ENCODE data around the gene MPHOSPH6.

Gene MPHOSPH6

GRCh38 chr16:82190386-82190785 is 20.4 kb upstream of the MPHOSPH6 start:
- no peak for DNase-seq
- WGBS (ENCODE audit: extremely low coverage, insufficient coverage, low lambda C conversion rate) = no CpG with 5 or more reads among the region's 2 CpGs
- no peak overlapping the region for H3K23ac ChIP-seq (ENCODE audit: low read length)

GRCh38 chr16:82187829-82188228 is 17.8 kb upstream of the MPHOSPH6 start:
- Histone ChIP-seq H2BK5ac (ENCODE audit: low read length) (no peak overlapping the region), H3K79me1 (ENCODE audit: low read length) (no peaks in the 10 kb centered on the region), H3K36me3 (ENCODE audit: control insufficient read depth, insufficient read depth, low read length) (no peaks in the 10 kb centered on the region), H4K5ac (ENCODE audit: low read length) (no peak overlapping the region), H3K27ac (ENCODE audit: low read depth, low read length) (no peak overlapping the region), H3K79me2 (ENCODE audit: control insufficient read depth, insufficient read depth, low read length) (no peaks in the 10 kb centered on the region), H3K18ac (ENCODE audit: low read length) (no peak overlapping the region), H3K4me3 (ENCODE audit: low read length) (no peak overlapping the region), H3K4me1 (ENCODE audit: control insufficient read depth, low read depth, low read length) (no peaks in the 10 kb centered on the region), H3K4me2 (ENCODE audit: low read length) (no peak overlapping the region), H3K27me3 (ENCODE audit: insufficient read depth, low read length, poor library complexity) (no peaks in the 10 kb centered on the region), H3K23ac (ENCODE audit: low read length) (no peak overlapping the region), H3K56ac (ENCODE audit: low read length) (no peak overlapping the region), H2AK5ac (ENCODE audit: low read length) (no peak overlapping the region), H3K4ac (ENCODE audit: low read depth, low read length) (no peak overlapping the region), H2BK15ac (replicated peaks; ENCODE audit: low read depth) (no peak overlapping the region), H2BK120ac (ENCODE audit: low read depth, low read length) (no peak overlapping the region), H4K8ac (ENCODE audit: low read depth, low read length) (no peak overlapping the region), H3K9ac (ENCODE audit: low read length) (no peak overlapping the region)
- no peak for DNase-seq
- WGBS (ENCODE audit: extremely low coverage, insufficient coverage, low lambda C conversion rate) = no CpG with 5 or more reads among the region's 1 CpG

More at GRCh38 chr16:82190386-82190785, 20.4 kb upstream of the MPHOSPH6 start:
- H2BK120ac ChIP-seq (ENCODE audit: low read depth, low read length) = no peak overlapping the region
- no peaks in the 10 kb centered on the region for H3K4me1 ChIP-seq (ENCODE audit: control insufficient read depth, low read depth, low read length)
- no peak overlapping the region for H2AK5ac ChIP-seq (ENCODE audit: low read length)
- H3K36me3 ChIP-seq (ENCODE audit: control insufficient read depth, insufficient read depth, low read length) = no peaks in the 10 kb centered on the region
- H4K8ac ChIP-seq (ENCODE audit: low read depth, low read length) = no peak overlapping the region
- H3K18ac ChIP-seq (ENCODE audit: low read length) = no peak overlapping the region
- H3K4me3 ChIP-seq (ENCODE audit: low read length) = no peak overlapping the region
- H2BK15ac ChIP-seq (replicated peaks; ENCODE audit: low read depth) = no peak overlapping the region
- no peak overlapping the region for H3K27ac ChIP-seq (ENCODE audit: low read depth, low read length)
- no peak overlapping the region for H3K56ac ChIP-seq (ENCODE audit: low read length)
- H4K5ac ChIP-seq (ENCODE audit: low read length) = no peak overlapping the region
- no peaks in the 10 kb centered on the region for H3K79me1 ChIP-seq (ENCODE audit: low read length)
- no peaks in the 10 kb centered on the region for H3K27me3 ChIP-seq (ENCODE audit: insufficient read depth, low read length, poor library complexity)
- H3K4ac ChIP-seq (ENCODE audit: low read depth, low read length) = no peak overlapping the region
- H3K4me2 ChIP-seq (ENCODE audit: low read length) = no peak overlapping the region
- H3K9ac ChIP-seq (ENCODE audit: low read length) = no peak overlapping the region
- H3K79me2 ChIP-seq (ENCODE audit: control insufficient read depth, insufficient read depth, low read length) = no peaks in the 10 kb centered on the region
- H2BK5ac ChIP-seq (ENCODE audit: low read length) = no peak overlapping the region

GRCh38 chr16:82185012-82185411 is 15.0 kb upstream of the MPHOSPH6 start:
- H2BK120ac ChIP-seq (ENCODE audit: low read depth, low read length) = no peak overlapping the region
- no peaks in the 10 kb centered on the region for H3K79me1 ChIP-seq (ENCODE audit: low read length)
- H3K56ac ChIP-seq (ENCODE audit: low read length) = no peak overlapping the region
- no peak overlapping the region for H4K8ac ChIP-seq (ENCODE audit: low read depth, low read length)
- DNase-seq = no peak
- no peak overlapping the region for H3K4ac ChIP-seq (ENCODE audit: low read depth, low read length)
- H3K27me3 ChIP-seq (ENCODE audit: insufficient read depth, low read length, poor library complexity) = no peaks in the 10 kb centered on the region
- H3K4me2 ChIP-seq (ENCODE audit: low read length) = no peak overlapping the region
- no peak overlapping the region for H3K4me3 ChIP-seq (ENCODE audit: low read length)
- no peak overlapping the region for H2BK5ac ChIP-seq (ENCODE audit: low read length)
- no peak overlapping the region for H2AK5ac ChIP-seq (ENCODE audit: low read length)
- H3K79me2 ChIP-seq (ENCODE audit: control insufficient read depth, insufficient read depth, low read length) = no peaks in the 10 kb centered on the region
- no peak overlapping the region for H3K18ac ChIP-seq (ENCODE audit: low read length)
- H3K23ac ChIP-seq (ENCODE audit: low read length) = no peak overlapping the region
- H2BK15ac ChIP-seq (replicated peaks; ENCODE audit: low read depth) = no peak overlapping the region
- H3K36me3 ChIP-seq (ENCODE audit: control insufficient read depth, insufficient read depth, low read length) = no peaks in the 10 kb centered on the region
- H3K4me1 ChIP-seq (ENCODE audit: control insufficient read depth, low read depth, low read length) = no peaks in the 10 kb centered on the region
- H4K5ac ChIP-seq (ENCODE audit: low read length) = no peak overlapping the region
- no peak overlapping the region for H3K9ac ChIP-seq (ENCODE audit: low read length)
- no peak overlapping the region for H3K27ac ChIP-seq (ENCODE audit: low read depth, low read length)

GRCh38 chr16:82184213-82184612 is 14.2 kb upstream of the MPHOSPH6 start:
- Histone ChIP-seq H3K4me2 (ENCODE audit: low read length) (no peak overlapping the region), H3K23ac (ENCODE audit: low read length) (no peak overlapping the region), H4K5ac (ENCODE audit: low read length) (no peak overlapping the region), H2AK5ac (ENCODE audit: low read length) (no peak overlapping the region), H3K9ac (ENCODE audit: low read length) (no peak overlapping the region), H3K79me1 (ENCODE audit: low read length) (no peaks in the 10 kb centered on the region), H3K4me3 (ENCODE audit: low read length) (no peak overlapping the region), H3K79me2 (ENCODE audit: control insufficient read depth, insufficient read depth, low read length) (no peaks in the 10 kb centered on the region), H3K36me3 (ENCODE audit: control insufficient read depth, insufficient read depth, low read length) (no peaks in the 10 kb centered on the region), H2BK120ac (ENCODE audit: low read depth, low read length) (no peak overlapping the region), H2BK5ac (ENCODE audit: low read length) (no peak overlapping the region), H3K56ac (ENCODE audit: low read length) (no peak overlapping the region), H3K4me1 (ENCODE audit: control insufficient read depth, low read depth, low read length) (no peaks in the 10 kb centered on the region), H3K18ac (ENCODE audit: low read length) (no peak overlapping the region), H3K27me3 (ENCODE audit: insufficient read depth, low read length, poor library complexity) (no peaks in the 10 kb centered on the region), H3K4ac (ENCODE audit: low read depth, low read length) (no peak overlapping the region), H4K8ac (ENCODE audit: low read depth, low read length) (no peak overlapping the region), H3K27ac (ENCODE audit: low read depth, low read length) (no peak overlapping the region), H2BK15ac (replicated peaks; ENCODE audit: low read depth) (no peak overlapping the region)
- no peak for DNase-seq
- no CpG with 5 or more reads among the region's 5 CpGs for WGBS (ENCODE audit: extremely low coverage, insufficient coverage, low lambda C conversion rate)

GRCh38 chr16:82183004-82183397 is 13.0 kb upstream of the MPHOSPH6 start:
- DNase-seq = no peak
- Histone ChIP-seq H3K4me2 (ENCODE audit: low read length) (no peak overlapping the region), H3K79me2 (ENCODE audit: control insufficient read depth, insufficient read depth, low read length) (no peaks in the 10 kb centered on the region), H4K8ac (ENCODE audit: low read depth, low read length) (no peak overlapping the region), H3K79me1 (ENCODE audit: low read length) (no peaks in the 10 kb centered on the region), H4K5ac (ENCODE audit: low read length) (no peak overlapping the region), H3K36me3 (ENCODE audit: control insufficient read depth, insufficient read depth, low read length) (no peaks in the 10 kb centered on the region), H2BK5ac (ENCODE audit: low read length) (no peak overlapping the region), H3K27me3 (ENCODE audit: insufficient read depth, low read length, poor library complexity) (no peaks in the 10 kb centered on the region), H3K18ac (ENCODE audit: low read length) (no peak overlapping the region), H3K23ac (ENCODE audit: low read length) (no peak overlapping the region), H3K4me3 (ENCODE audit: low read length) (no peak overlapping the region), H3K4ac (ENCODE audit: low read depth, low read length) (no peak overlapping the region), H2BK120ac (ENCODE audit: low read depth, low read length) (no peak overlapping the region), H3K27ac (ENCODE audit: low read depth, low read length) (no peak overlapping the region), H2AK5ac (ENCODE audit: low read length) (no peak overlapping the region), H3K56ac (ENCODE audit: low read length) (no peak overlapping the region), H3K4me1 (ENCODE audit: control insufficient read depth, low read depth, low read length) (no peaks in the 10 kb centered on the region), H2BK15ac (replicated peaks; ENCODE audit: low read depth) (no peak overlapping the region), H3K9ac (ENCODE audit: low read length) (no peak overlapping the region)
- WGBS (ENCODE audit: extremely low coverage, insufficient coverage, low lambda C conversion rate) = no CpG with 5 or more reads among the region's 1 CpG

- no peak for DNase-seq
- Histone ChIP-seq H2AK5ac (ENCODE audit: low read length) (no peak overlapping the region), H2BK15ac (replicated peaks; ENCODE audit: low read depth) (no peak overlapping the region), H3K56ac (ENCODE audit: low read length) (no peak overlapping the region), H3K4ac (ENCODE audit: low read depth, low read length) (no peak overlapping the region), H3K36me3 (ENCODE audit: control insufficient read depth, insufficient read depth, low read length) (no peaks in the 10 kb centered on the region), H3K23ac (ENCODE audit: low read length) (no peak overlapping the region), H3K27ac (ENCODE audit: low read depth, low read length) (no peak overlapping the region), H4K8ac (ENCODE audit: low read depth, low read length) (no peak overlapping the region), H3K9ac (ENCODE audit: low read length) (no peak overlapping the region), H3K4me3 (ENCODE audit: low read length) (no peak overlapping the region), H2BK120ac (ENCODE audit: low read depth, low read length) (no peak overlapping the region), H3K4me2 (ENCODE audit: low read length) (no peak overlapping the region), H4K5ac (ENCODE audit: low read length) (no peak overlapping the region), H3K79me2 (ENCODE audit: control insufficient read depth, insufficient read depth, low read length) (no peaks in the 10 kb centered on the region), H3K18ac (ENCODE audit: low read length) (no peak overlapping the region), H3K79me1 (ENCODE audit: low read length) (no peaks in the 10 kb centered on the region), H3K27me3 (ENCODE audit: insufficient read depth, low read length, poor library complexity) (no peaks in the 10 kb centered on the region), H3K4me1 (ENCODE audit: control insufficient read depth, low read depth, low read length) (no peaks in the 10 kb centered on the region), H2BK5ac (ENCODE audit: low read length) (no peak overlapping the region)
- WGBS (ENCODE audit: extremely low coverage, insufficient coverage, low lambda C conversion rate) = no CpG with 5 or more reads among the region's 4 CpGs
These were observed 12.4 kb upstream of the MPHOSPH6 start for GRCh38 chr16:82182266-82183003.
